GM19025 (cell line): ENCODE results near the gene SRGAP3.

Experiments
- ATAC-seq: cut with Tn5 transposase; IDR thresholded peaks from one replicate; pipeline ENCODE4 v1.9.1; 2021; ENCODE audit warnings: mild to moderate bottlenecking, low read depth, moderate library complexity; ENCODE audit not compliant: unreplicated experiment

Gene SRGAP3

GRCh38 chr3:9254764-9255163, 5.3 kb upstream of the SRGAP3 start:
- ATAC-seq = no peak

GRCh38 chr3:9253327-9253726, 3.9 kb upstream of the SRGAP3 start:
- no peak for ATAC-seq

GRCh38 chr3:9251055-9251786, 1.8 kb upstream of the SRGAP3 start:
- no peak for ATAC-seq

- no peak for ATAC-seq
These were observed 790 bp upstream of the SRGAP3 start for GRCh38 chr3:9250236-9250635.

GRCh38 chr3:9248522-9249271, 749 bp downstream of the SRGAP3 start:
- ATAC-seq = no peak

GRCh38 chr3:9247941-9248521, 1.4 kb downstream of the SRGAP3 start:
- no peak for ATAC-seq

GRCh38 chr3:9247361-9247940, 2.0 kb downstream of the SRGAP3 start:
- ATAC-seq = no peak

- ATAC-seq = no peak
These were observed 3.3 kb downstream of the SRGAP3 start for GRCh38 chr3:9246189-9246588.

- ATAC-seq = no peak
These were observed 4.8 kb downstream of the SRGAP3 start for GRCh38 chr3:9244495-9245183.

GRCh38 chr3:9241956-9242355, 7.5 kb downstream of the SRGAP3 start:
- no peak for ATAC-seq

GRCh38 chr3:9239680-9240079, 9.8 kb downstream of the SRGAP3 start:
- ATAC-seq = no peak

- no peak for ATAC-seq
These were observed 10.6 kb downstream of the SRGAP3 start for GRCh38 chr3:9238721-9239295.

- no peak for ATAC-seq
These were observed 11.2 kb downstream of the SRGAP3 start for GRCh38 chr3:9238276-9238675.

GRCh38 chr3:9233814-9234600, 15.4 kb downstream of the SRGAP3 start:
- ATAC-seq = no peak

GRCh38 chr3:9233101-9233500, 16.3 kb downstream of the SRGAP3 start:
- no peak for ATAC-seq

- ATAC-seq = no peak
These were observed 17.5 kb downstream of the SRGAP3 start for GRCh38 chr3:9231937-9232336.

GRCh38 chr3:9231471-9231870, 18.0 kb downstream of the SRGAP3 start:
- no peak for ATAC-seq

GRCh38 chr3:9231006-9231405, 18.4 kb downstream of the SRGAP3 start:
- ATAC-seq = no peak

- ATAC-seq = no peak
These were observed 18.9 kb downstream of the SRGAP3 start for GRCh38 chr3:9230596-9230995.

GRCh38 chr3:9229879-9230278, 19.6 kb downstream of the SRGAP3 start:
- no peak for ATAC-seq
